OCI-LY7 (cell line): ENCODE measurements around the gene OR2T29. TPM values are rescaled to one million over a fixed set of nuclear protein-coding genes. Genes with fewer than 3 reads are reported as not detected.

ENCODE experiments used
- BruUV-seq: library from RNA; stranded (reverse); fragments of 400-500 nt; replicated peaks from 2 replicates; lab custom pipeline; 2021; lab: Mats Ljungman, UMichigan
- CTCF ChIA-PET: fragments of 300-600 bp; sonication (Branson Sonifier 250); formaldehyde crosslinking; loops from one replicate; lab custom pipeline; 2022; ENCODE audit warnings: antibody characterized with exemption; ENCODE audit not compliant: unreplicated experiment; lab: Charles Lee
- POLR2A ChIA-PET: fragments of 300-600 bp; sonication (Branson Sonifier 250); formaldehyde crosslinking; loops from one replicate; lab custom pipeline; 2022; ENCODE audit warnings: antibody characterized with exemption; lab: Charles Lee
- DNase-seq: peaks from one replicate; pipeline ENCODE4 v3.0.0-alpha.2; 2015; ENCODE audit warnings: low spot score
- H2AFZ ChIP-seq: fragments of 200-600 bp; sonication (generic), shearing (Covaris generic); 2 replicates; pipeline ENCODE4 v1.6.1; 2014; ENCODE audit warnings: mild to moderate bottlenecking, antibody characterized with exemption, low read length, moderate library complexity
- H3K27ac ChIP-seq: fragments of 200-600 bp; sonication (generic); 2 replicates; pipeline ENCODE4 v1.5.1; 2014; ENCODE audit warnings: mixed run types, low read depth, mild to moderate bottlenecking, moderate library complexity, low read length, inconsistent platforms; ENCODE audit not compliant: poor library complexity, severe bottlenecking
- H3K36me3 ChIP-seq: fragments of 200-600 bp; sonication (generic); 2 replicates; pipeline ENCODE4 v1.6.1; 2014; ENCODE audit warnings: mild to moderate bottlenecking, antibody characterized with exemption, low read length, moderate library complexity, mixed read lengths; ENCODE audit not compliant: insufficient read depth
- H3K4me1 ChIP-seq: fragments of 200-600 bp; sonication (generic); 2 replicates; pipeline ENCODE4 v1.5.1; 2014; ENCODE audit warnings: mild to moderate bottlenecking, low read length; ENCODE audit not compliant: insufficient read depth, poor library complexity, severe bottlenecking
- H3K4me2 ChIP-seq: fragments of 200-600 bp; sonication (generic); 2 replicates; pipeline ENCODE4 v1.6.1; 2014; ENCODE audit warnings: mild to moderate bottlenecking, low read length
- H3K4me3 ChIP-seq: fragments of 200-600 bp; sonication (generic); 2 replicates; pipeline ENCODE4 v1.5.1; 2014; ENCODE audit warnings: mild to moderate bottlenecking, low read depth, low read length; ENCODE audit not compliant: poor library complexity, severe bottlenecking
- H3K79me2 ChIP-seq: fragments of 200-600 bp; sonication (generic); 2 replicates; pipeline ENCODE4 v1.6.1; 2016; ENCODE audit warnings: low read depth, mild to moderate bottlenecking, low read length, moderate library complexity, mixed read lengths; ENCODE audit not compliant: insufficient read depth
- H3K9me2 ChIP-seq: fragments of 200-600 bp; sonication (generic); 2 replicates; pipeline ENCODE4 v1.6.1; 2016; ENCODE audit warnings: mild to moderate bottlenecking, low read length, mixed read lengths; ENCODE audit not compliant: insufficient read depth
- H3K9me3 ChIP-seq: fragments of 200-600 bp; sonication (generic); 2 replicates; pipeline ENCODE4 v1.6.1; 2014; ENCODE audit warnings: mild to moderate bottlenecking, mixed run types, low read length, mixed read lengths
- H4K20me1 ChIP-seq: fragments of 200-600 bp; sonication (generic); 2 replicates; pipeline ENCODE4 v1.6.1; 2014; ENCODE audit warnings: mild to moderate bottlenecking, antibody characterized with exemption, low read length, moderate library complexity, mixed read lengths; ENCODE audit not compliant: insufficient read depth
- CTCF ChIP-seq: fragments of 200-600 bp; sonication (generic); conservative IDR thresholded peaks from 2 replicates; pipeline ENCODE4 v1.5.1; 2014; ENCODE audit warnings: mild to moderate bottlenecking, antibody characterized with exemption, low read length, moderate library complexity, mixed read lengths
- EZH2phosphoT487 ChIP-seq: fragments of 200-600 bp; sonication (generic); IDR thresholded peaks from 2 replicates; pipeline ENCODE4 v1.6.1; 2018; ENCODE audit warnings: low read depth, borderline replicate concordance, mild to moderate bottlenecking, mixed run types, antibody characterized with exemption, low read length, moderate library complexity, mixed read lengths
- intact Hi-C: fragments of 100-400 bp; cut with micrococcal nuclease; formaldehyde crosslinking; loops from one replicate; pipeline ENCODE4 v1.10.0; 2022; ENCODE audit not compliant: unreplicated experiment
- total RNA-seq, 2 experiments: library from RNA; depleted of rRNA in 1 of 2; stranded (reverse); fragments of >200 nt in 1 of 2; shearing (Covaris generic) in 1 of 2; gene quantifications; 2 replicates each; pipeline ENCODE4 v1.2.3, GENCODE V29; 2014 to 2022

OR2T29 gene
- total RNA-seq, 2 experiments from 2014 or later, result not detected

GRCh38 chr1:248599396-248599795, 36.8 kb upstream of the OR2T29 start:
- TF ChIP-seq CTCF (no peak), EZH2phosphoT487 (no peak)
- Histone ChIP-seq H3K4me1 (no peaks in the 10 kb centered on the region), H3K36me3 (no peaks in the 10 kb centered on the region), H3K27ac (no peak overlapping the region), H4K20me1 (no peaks in the 10 kb centered on the region), H2AFZ (no peak overlapping the region), H3K9me3 (no peaks in the 10 kb centered on the region), H3K9me2 (no peaks in the 10 kb centered on the region), H3K4me2 (no peak overlapping the region), H3K4me3 (no peak overlapping the region), H3K79me2 (no peaks in the 10 kb centered on the region)
- CTCF ChIA-PET, result no interaction called here
- BruUV-seq, result no TSS peak
- no peak for DNase-seq
- POLR2A ChIA-PET, result no interaction called here
- intact Hi-C loops, result no loop called here

- CTCF ChIA-PET, result no interaction called here
- Histone ChIP-seq H3K4me2 (no peak within 1 kb of the TSS), H3K4me1 (no peaks in the 10 kb centered on the region), H3K4me3 (no peak within 1 kb of the TSS), H3K36me3 (no peaks in the 10 kb centered on the region), H3K9me2 (no peaks in the 10 kb centered on the region), H3K9me3 (no peaks in the 10 kb centered on the region), H3K79me2 (no peaks in the 10 kb centered on the region), H3K27ac (no peak within 1 kb of the TSS), H2AFZ (no peak within 1 kb of the TSS), H4K20me1 (no peaks in the 10 kb centered on the region)
- intact Hi-C loops, result no loop called here
- DNase-seq, result no peak
- TF ChIP-seq EZH2phosphoT487 (no peak), CTCF (no peak)
- BruUV-seq, result no TSS peak
- POLR2A ChIA-PET, result no interaction called here
Measured at GRCh38 chr1:248597589-248597988, 35.0 kb upstream of the OR2T29 start, which contains the start of gene OR2T10. Gene OR2T10 (minus strand): TSS chr1:248597700. CDS start chr1:248593768, 3,932 bp downstream.

- no peaks in the 10 kb centered on the region for H4K20me1 ChIP-seq
- CTCF ChIA-PET, result no interaction called here
- POLR2A ChIA-PET, result no interaction called here
- no peaks in the 10 kb centered on the region for H3K9me2 ChIP-seq
- intact Hi-C loops, result no loop called here
- H3K79me2 ChIP-seq, result no peaks in the 10 kb centered on the region
- H3K27ac ChIP-seq, result no peak overlapping the region
- no peaks in the 10 kb centered on the region for H3K9me3 ChIP-seq
- TF ChIP-seq EZH2phosphoT487 (no peak), CTCF (no peak)
- no peak overlapping the region for H3K4me2 ChIP-seq
- H2AFZ ChIP-seq, result no peak overlapping the region
- no peaks in the 10 kb centered on the region for H3K4me1 ChIP-seq
- no peaks in the 10 kb centered on the region for H3K36me3 ChIP-seq
- no peak overlapping the region for H3K4me3 ChIP-seq
- no TSS peak for BruUV-seq
- DNase-seq, result no peak
Measured at GRCh38 chr1:248596615-248597014, 34.0 kb upstream of the OR2T29 start.
